ENCODE results near the gene NUP37.

DNA sequence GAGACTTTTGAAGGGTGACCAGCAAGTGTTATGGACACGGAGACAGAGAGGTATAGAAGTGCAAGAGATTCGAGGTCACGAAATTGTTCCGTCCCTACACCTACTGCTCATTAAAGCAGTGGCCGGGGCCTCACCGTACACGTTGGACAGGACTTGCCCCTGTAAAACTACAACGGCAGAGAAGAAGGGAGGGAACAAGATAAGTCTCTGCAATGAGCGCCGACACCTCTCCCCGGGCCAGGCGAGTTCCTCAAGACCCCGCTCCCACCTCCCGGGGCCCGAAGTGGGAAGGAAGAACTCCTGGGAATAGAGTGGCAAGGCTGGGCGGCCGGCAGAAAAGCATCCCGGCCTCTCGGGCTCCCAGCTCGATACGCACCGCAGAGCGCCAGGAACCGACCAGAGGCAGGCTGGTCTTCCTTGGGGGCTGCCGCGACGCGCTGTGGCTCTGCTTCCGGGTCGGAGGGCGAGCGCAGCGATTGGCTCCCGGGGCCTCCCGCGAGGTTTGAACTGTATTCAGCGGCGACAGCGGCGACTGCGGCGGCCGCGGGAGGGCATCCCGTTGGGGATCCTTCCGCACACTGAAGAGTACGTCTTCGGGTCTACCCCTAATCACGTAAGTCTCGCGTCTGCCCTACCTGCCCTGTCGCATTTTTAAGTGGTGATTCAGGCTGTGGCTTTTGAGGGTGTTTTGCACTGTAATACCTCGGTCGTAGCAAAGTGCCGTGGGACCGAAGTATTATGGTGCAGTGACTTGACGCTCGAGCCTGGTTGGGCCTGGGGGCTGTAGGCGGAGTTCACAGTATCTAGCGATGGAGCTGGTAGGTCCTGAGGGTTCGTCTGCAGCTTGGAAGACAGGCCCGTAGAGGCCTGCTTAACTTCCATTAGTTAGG, at the start of gene NUP37, which contains the start of gene PARPBP:
- peak; percentile 88 to 98 for TF ChIP-seq POLR2A (IDR thresholded peaks at IDR 0.05; ENCODE audit: control extremely low read depth in 1 of 2, low read depth in 2 of 2, low read length in 2 of 2)
- TF ChIP-seq SAP30 (IDR thresholded peaks at IDR 0.05; ENCODE audit: insufficient read depth, insufficient replicate concordance, low read length), result no peak
- no peak for TF ChIP-seq RAD21 (IDR thresholded peaks at IDR 0.05 in 1 of 2, conservative IDR thresholded peaks at IDR 0.05 in 1 of 2; ENCODE audit: low read depth in 2 of 2, low read length in 2 of 2)
- TF ChIP-seq CBX5 (IDR thresholded peaks at IDR 0.05; ENCODE audit: low read depth, low read length), result no peak
- no peak for TF ChIP-seq YY1 (IDR thresholded peaks at IDR 0.05; ENCODE audit: low read depth, low read length)
- no peak for TF ChIP-seq EZH2 (IDR thresholded peaks at IDR 0.05; ENCODE audit: low read depth, low read length, severe bottlenecking)
- no peak for TF ChIP-seq NANOG (IDR thresholded peaks at IDR 0.05; ENCODE audit: insufficient read depth, low read depth, low read length, poor library complexity, severe bottlenecking)
- TF ChIP-seq POLR2AphosphoS5 (IDR thresholded peaks at IDR 0.05; ENCODE audit: low read depth, low read length), result peak; percentile 96
- TF ChIP-seq, protein P1, sequence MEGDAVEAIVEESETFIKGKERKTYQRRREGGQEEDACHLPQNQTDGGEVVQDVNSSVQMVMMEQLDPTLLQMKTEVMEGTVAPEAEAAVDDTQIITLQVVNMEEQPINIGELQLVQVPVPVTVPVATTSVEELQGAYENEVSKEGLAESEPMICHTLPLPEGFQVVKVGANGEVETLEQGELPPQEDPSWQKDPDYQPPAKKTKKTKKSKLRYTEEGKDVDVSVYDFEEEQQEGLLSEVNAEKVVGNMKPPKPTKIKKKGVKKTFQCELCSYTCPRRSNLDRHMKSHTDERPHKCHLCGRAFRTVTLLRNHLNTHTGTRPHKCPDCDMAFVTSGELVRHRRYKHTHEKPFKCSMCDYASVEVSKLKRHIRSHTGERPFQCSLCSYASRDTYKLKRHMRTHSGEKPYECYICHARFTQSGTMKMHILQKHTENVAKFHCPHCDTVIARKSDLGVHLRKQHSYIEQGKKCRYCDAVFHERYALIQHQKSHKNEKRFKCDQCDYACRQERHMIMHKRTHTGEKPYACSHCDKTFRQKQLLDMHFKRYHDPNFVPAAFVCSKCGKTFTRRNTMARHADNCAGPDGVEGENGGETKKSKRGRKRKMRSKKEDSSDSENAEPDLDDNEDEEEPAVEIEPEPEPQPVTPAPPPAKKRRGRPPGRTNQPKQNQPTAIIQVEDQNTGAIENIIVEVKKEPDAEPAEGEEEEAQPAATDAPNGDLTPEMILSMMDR (IDR thresholded peaks at IDR 0.05; ENCODE audit: control extremely low read depth in 1 of 3, insufficient read depth in 1 of 3, low read depth in 1 of 3, low read length in 3 of 3), result no peak
- TF ChIP-seq CEBPB (IDR thresholded peaks at IDR 0.05; ENCODE audit: low read depth, low read length), result no peak
